ENCODE measurements around the gene C1orf56.
A peak's percentile ranks its signal among the peaks of the same experiment; 100 is the strongest.

Gene C1orf56

GRCh38 chr1:151059109-151060006 lies 11.8 kb downstream of the C1orf56 start, which contains the start of gene CDC42SE1:
TSS of gene CDC42SE1 (minus strand) at chr1:151059622. CDS start at chr1:151055730, 3,892 bp downstream.
- DNase-seq = peak; percentile 36 to 90 (median 81)
- intact Hi-C loops (cut with DNase I) = no loop called here

DNA sequence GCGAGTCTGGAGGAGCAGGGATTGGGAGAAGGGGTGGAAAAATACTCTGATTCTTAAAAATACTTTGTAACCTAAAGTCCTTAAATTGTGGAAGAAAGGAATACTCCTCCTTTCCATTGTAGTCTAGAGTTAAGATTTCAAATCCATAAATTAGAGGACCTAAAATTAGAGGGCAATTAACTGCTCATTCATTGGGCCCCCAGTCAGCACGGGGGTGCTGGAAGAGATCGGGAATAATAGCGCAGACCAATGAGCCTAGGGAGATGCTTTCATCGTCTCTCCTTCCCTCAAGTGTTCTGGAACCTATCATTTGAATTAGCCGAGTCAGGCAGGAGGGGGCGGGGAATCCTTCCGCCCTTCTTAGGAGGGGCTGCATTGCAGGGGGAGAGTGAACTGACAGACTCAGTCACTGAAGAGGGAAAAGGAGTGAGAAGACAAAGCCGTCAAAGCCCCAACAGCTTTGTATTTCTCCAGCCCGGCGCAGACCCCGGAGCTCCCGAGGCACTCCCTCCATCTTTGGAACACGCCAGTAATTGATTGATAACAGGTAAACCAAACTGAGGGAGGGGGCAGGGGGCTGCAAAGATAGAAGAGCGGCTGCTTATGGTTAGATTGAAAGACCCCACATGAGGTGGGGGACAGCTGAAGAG lies 12.6 kb downstream of the C1orf56 start, which contains the start of gene MLLT11:
MLLT11 (plus strand) TSS at position 391 of the 650 bp plus-strand sequence. CDS start 6,828 bp downstream, outside the sequence.
- intact Hi-C loops (cut with DNase I) = no loop called here
- peak; percentile 44 to 87 (median 70) for DNase-seq

DNA sequence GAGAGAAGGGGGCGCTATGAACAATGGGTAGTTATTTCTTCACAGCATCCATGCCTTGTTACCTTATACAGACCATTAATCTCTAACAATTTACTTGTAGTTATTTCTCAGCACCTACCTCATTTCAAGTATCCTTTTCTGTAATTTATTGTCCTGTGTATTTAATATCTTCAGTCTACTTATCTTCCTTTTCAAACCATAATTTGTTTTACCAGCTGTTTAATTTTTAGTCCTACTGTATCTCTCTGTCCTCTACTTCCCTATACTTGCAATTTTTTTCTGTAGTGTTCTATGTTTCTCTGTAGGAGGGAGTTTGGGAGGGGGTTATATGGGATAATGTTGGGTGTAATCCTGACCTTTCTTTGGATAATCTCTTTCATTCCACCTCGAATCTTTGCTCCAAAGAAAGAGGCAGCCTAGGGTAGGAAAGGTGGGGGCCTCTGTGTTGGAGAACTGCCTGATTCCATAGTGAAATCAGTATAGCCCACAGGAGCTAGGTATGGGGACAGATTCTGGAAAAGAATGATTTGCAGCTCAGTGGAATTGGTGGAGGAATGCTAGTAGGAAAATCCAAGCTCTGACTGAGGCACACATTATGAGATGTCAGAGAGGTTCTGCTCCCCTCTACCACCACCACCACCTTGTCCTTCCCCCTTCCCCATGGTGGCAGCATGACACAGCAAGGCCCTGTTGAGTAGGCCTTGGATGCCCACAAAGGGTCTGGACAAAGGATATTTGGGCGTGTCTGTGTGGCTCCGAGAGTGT lies 13.3 kb downstream of the C1orf56 start:
- intact Hi-C loops (cut with DNase I) = no loop called here
- DNase-seq = peak in 13 of 42 donors; percentile 9 to 41 (median 25)

DNA sequence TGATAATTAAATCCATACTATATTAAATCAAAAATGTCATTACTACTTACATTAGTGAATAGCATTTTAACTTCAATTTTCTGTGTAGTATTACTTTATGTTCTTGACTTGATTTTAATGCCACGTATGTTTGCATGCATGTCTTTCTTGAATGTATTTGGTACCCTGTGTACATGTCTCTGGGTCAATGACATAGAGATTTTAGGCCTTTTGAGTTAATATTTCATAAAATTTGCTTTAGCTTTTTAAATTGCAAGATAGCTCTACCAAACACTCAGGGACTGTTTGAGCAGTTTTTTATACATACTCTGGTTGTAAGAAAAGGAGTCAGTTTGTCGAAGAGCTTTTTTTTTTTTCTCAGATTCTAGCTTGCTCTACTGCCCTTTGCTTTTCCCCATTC lies 14.2 kb downstream of the C1orf56 start:
- DNase-seq = no peak
- intact Hi-C loops (cut with DNase I) = no loop called here

- intact Hi-C loops (cut with DNase I) = no loop called here
- peak in 28 of 42 donors; percentile 16 to 70 (median 52) for DNase-seq
These were observed 15.3 kb downstream of the C1orf56 start for GRCh38 chr1:151062741-151063371.

DNA sequence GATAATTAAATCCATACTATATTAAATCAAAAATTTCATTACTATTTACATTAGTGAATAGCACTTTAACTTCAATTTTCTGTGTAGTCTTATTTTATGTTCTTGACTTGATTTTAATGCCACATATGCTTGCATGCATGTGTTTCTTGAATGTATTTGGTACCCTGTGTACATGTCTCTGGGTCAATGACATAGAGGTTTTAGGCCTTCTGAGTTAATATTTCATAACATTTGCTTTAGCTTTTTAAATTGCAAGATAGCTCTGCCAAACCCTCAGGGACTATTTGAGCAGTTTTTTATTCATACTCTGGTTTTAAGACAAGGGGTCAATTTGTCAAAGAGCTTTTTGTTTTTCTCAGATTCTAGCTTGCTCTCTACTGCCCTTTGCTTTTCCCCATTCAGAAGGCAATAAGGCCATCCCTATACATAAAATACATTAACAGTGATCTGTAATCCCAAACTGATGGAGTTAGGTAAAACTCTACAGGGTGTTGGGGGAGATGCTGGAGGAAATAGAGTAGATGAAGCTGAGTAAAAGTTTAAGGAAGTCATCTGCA lies 17.6 kb downstream of the C1orf56 start:
- intact Hi-C loops (cut with DNase I) = no loop called here
- DNase-seq = no peak

DNA sequence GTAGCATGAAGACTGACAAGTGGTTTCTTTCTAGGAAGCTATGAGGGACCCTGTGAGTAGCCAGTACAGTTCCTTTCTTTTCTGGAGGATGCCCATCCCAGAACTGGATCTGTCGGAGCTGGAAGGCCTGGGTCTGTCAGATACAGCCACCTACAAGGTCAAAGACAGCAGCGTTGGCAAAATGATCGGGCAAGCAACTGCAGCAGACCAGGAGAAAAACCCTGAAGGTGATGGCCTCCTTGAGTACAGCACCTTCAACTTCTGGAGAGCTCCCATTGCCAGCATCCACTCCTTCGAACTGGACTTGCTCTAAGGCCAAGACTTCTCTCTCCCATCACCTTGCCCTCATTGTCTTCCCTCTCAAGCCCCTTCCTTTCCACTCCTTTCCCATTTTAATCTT lies 19.6 kb downstream of the C1orf56 start:
- intact Hi-C loops (cut with DNase I) = no loop called here
- DNase-seq = peak in 1 of 42 donors; percentile 19

DNA sequence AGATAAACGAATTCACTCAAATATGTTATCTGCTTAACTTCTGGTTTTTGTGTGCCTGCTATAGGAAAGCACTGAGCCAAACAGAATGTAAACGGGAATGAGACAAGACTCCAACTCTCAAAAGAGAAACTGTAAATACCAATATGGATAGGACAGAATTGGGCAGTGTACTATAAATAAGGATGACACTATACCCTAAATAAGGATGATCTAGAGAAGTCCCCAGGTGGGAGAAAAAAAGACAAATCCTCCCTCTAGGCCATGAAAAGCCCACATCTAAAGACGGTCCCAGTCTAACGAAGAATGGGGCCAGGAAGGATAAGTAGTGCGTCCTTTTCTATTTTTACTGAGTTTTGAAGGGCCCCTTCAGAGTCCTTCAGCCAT lies 21.5 kb downstream of the C1orf56 start:
- intact Hi-C loops (cut with DNase I) = no loop called here
- DNase-seq = no peak

- intact Hi-C loops (cut with DNase I) = no loop called here
- peak; percentile 81 to 98 (median 92) for DNase-seq
These were observed 23.1 kb downstream of the C1orf56 start, which contains the start of gene GABPB2 for GRCh38 chr1:151070474-151071276. TSS of gene GABPB2 (plus strand) at chr1:151070761. CDS start at chr1:151088190, 17,429 bp downstream.

- peak in 2 of 42 donors; percentile 21 to 30 for DNase-seq
- intact Hi-C loops (cut with DNase I) = no loop called here
These were observed 24.7 kb downstream of the C1orf56 start for GRCh38 chr1:151072224-151072623.

GRCh38 chr1:151085953-151086559 lies 38.5 kb downstream of the C1orf56 start:
- intact Hi-C loops (cut with DNase I) = no loop called here
- DNase-seq = peak in 1 of 42 donors; percentile 4

- peak in 1 of 42 donors; percentile 11 for DNase-seq
- intact Hi-C loops (cut with DNase I) = loop anchor here (10.0 kb wide), 1 partner anchor 57 kb away; the partner anchor contains the start of gene TNFAIP8L2
These were observed 49.9 kb downstream of the C1orf56 start for GRCh38 chr1:151097426-151097825.

DNA sequence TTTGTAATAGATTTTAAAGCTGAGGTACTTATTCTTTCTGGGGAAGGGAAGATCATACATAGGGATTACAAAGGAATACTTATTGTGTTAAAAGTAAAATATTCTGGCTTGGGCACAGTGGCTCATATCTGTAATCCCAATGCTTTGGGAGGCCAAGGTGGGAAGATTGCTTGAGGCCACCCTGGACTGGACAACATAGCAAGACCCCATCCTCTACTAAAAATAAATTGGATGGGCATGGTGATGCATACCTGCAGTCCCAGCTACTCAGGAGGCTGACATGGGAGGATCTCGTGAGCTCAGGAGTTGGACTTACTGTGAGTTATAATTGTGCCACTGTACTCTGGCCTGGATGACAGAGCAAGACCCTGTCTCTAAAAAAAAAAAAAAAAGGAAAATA lies 50.6 kb downstream of the C1orf56 start:
- intact Hi-C loops (cut with DNase I) = loop anchor here (10.0 kb wide), 1 partner anchor 57 kb away; the partner anchor contains the start of gene TNFAIP8L2

More for the DNA sequence above, 50.6 kb downstream of the C1orf56 start:
- DNase-seq = peak in 1 of 42 donors; percentile 15

Measured in head of caudate nucleus (tissue), 42 donors.